UCSD-AML1 (cell line): ENCODE measurements around the gene VEPH1.
"Not testable (repeated sequence)": the region's sequence is repeated elsewhere in the genome, so short reads cannot be mapped to it uniquely, and the experiment has no call there.

Experiments
- DNase-seq: peaks from one replicate; lab custom pipeline; 2025; ENCODE audit not compliant: unreplicated experiment; lab: John Stamatoyannopoulos, UW

VEPH1 gene

GRCh38 chr3:157355276-157355675, 147.9 kb downstream of the VEPH1 start:
- no peak for DNase-seq

- no peak for DNase-seq
Measured at GRCh38 chr3:157354722-157355121, 148.5 kb downstream of the VEPH1 start.

- DNase-seq = no peak
Measured at GRCh38 chr3:157354254-157354653, 149.0 kb downstream of the VEPH1 start.

- DNase-seq = no peak
Measured at GRCh38 chr3:157353652-157354051, 149.6 kb downstream of the VEPH1 start.

GRCh38 chr3:157351981-157352380, 151.2 kb downstream of the VEPH1 start:
- no peak for DNase-seq

- DNase-seq = not testable (repeated sequence)
Measured at GRCh38 chr3:157350651-157351050, 152.6 kb downstream of the VEPH1 start.

- DNase-seq = not testable (repeated sequence)
Measured at GRCh38 chr3:157348304-157349075, 154.7 kb downstream of the VEPH1 start.

- no peak for DNase-seq
Measured at GRCh38 chr3:157347577-157348303, 155.5 kb downstream of the VEPH1 start.

GRCh38 chr3:157336252-157337009, 166.8 kb downstream of the VEPH1 start:
- DNase-seq = no peak

- DNase-seq = no peak
Measured at GRCh38 chr3:157335233-157336076, 167.8 kb downstream of the VEPH1 start.

- DNase-seq = no peak
Measured at GRCh38 chr3:157333551-157333991, 169.6 kb downstream of the VEPH1 start.

- no peak for DNase-seq
Measured at GRCh38 chr3:157330206-157330605, 173.0 kb downstream of the VEPH1 start.

- DNase-seq = no peak
Measured at GRCh38 chr3:157329551-157329950, 173.7 kb downstream of the VEPH1 start.

- no peak for DNase-seq
Measured at GRCh38 chr3:157327837-157328236, 175.4 kb downstream of the VEPH1 start.

- DNase-seq = no peak
Measured at GRCh38 chr3:157327018-157327417, 176.2 kb downstream of the VEPH1 start.

GRCh38 chr3:157324869-157325268, 178.3 kb downstream of the VEPH1 start:
- not testable (repeated sequence) for DNase-seq

GRCh38 chr3:157323360-157323759, 179.9 kb downstream of the VEPH1 start:
- DNase-seq = no peak

- no peak for DNase-seq
Measured at GRCh38 chr3:157319672-157320071, 183.5 kb downstream of the VEPH1 start.

- no peak for DNase-seq
Measured at GRCh38 chr3:157318639-157319288, 184.5 kb downstream of the VEPH1 start.

GRCh38 chr3:157317895-157318294, 185.3 kb downstream of the VEPH1 start:
- DNase-seq = no peak
